ENCODE results near the gene SND1. TPM values are rescaled to one million over a fixed set of nuclear protein-coding genes. Genes with fewer than 3 reads are reported as not detected.

The SND1 gene
- total and polyA plus RNA-seq, 10 of the 15 experiments (the other 5 are each of a cell fraction or from before 2014, with no cell fraction given): 52.4 to 270 (median 146) TPM

- intact Hi-C loops (cut with micrococcal nuclease; ENCODE audit: unreplicated experiment) (no loop called here), in situ Hi-C loops (cut with MboI) (no loop called here)
- Histone ChIP-seq H3K27me3 (replicated peaks in 1 of 2; ENCODE audit: control insufficient read depth in 2 of 2, insufficient read depth in 2 of 2, low read length in 1 of 2) (no peaks in the 10 kb centered on the region), H3K4me2 (ENCODE audit: control insufficient read depth, insufficient read depth) (no peak overlapping the region), H4K20me1 (ENCODE audit: control insufficient read depth, insufficient read depth) (no peaks in the 10 kb centered on the region), H3K4me3 (no peak overlapping the region), H3K9me3 (replicated peaks; ENCODE audit: control insufficient read depth, insufficient read depth, low read length) (no peaks in the 10 kb centered on the region), H3K27ac (ENCODE audit: control insufficient read depth, insufficient read depth) (no peak overlapping the region), H2AFZ (ENCODE audit: control insufficient read depth, low read depth, low read length) (no peak overlapping the region), H3K9ac (ENCODE audit: control insufficient read depth, insufficient read depth, low read length) (no peak overlapping the region), H3K36me3 (ENCODE audit: control insufficient read depth in 2 of 2, insufficient read depth in 2 of 2, low read length in 1 of 2) (peaks cover 1 to 3% of the 10 kb centered on the region in 2 experiments; a peak in 3 of 4 replicates), H3K4me1 (ENCODE audit: control insufficient read depth, insufficient read depth, low read length) (0 out of 2 replicates have a peak, but pooled peaks cover 5% of the 10 kb centered on the region), H3K79me2 (ENCODE audit: control insufficient read depth, insufficient read depth, low read length) (peaks cover 21% of the 10 kb centered on the region)
- CTCF ChIA-PET: no interaction called here
- SMC1A ChIA-PET (ENCODE audit: uncharacterized antibody, unreplicated experiment): no interaction called here
- no TSS peak for BruUV-seq (replicated peaks)
- POLR2A ChIA-PET: no interaction called here
- ATAC-seq (no peak), DNase-seq (ENCODE audit: low read depth, low spot score) (no peak), FAIRE-seq (no peak)
- WGBS (ENCODE audit: insufficient coverage, insufficient replicate concordance, low lambda C conversion rate, missing lambda C conversion rate): 89% methylated on average over 1 of the region's 1 CpG
- TF ChIP-seq POLR2AphosphoS5 (IDR thresholded peaks at IDR 0.05; ENCODE audit: low read length): no peak
- TF ChIP-seq RAD21 (IDR thresholded peaks at IDR 0.05; ENCODE audit: insufficient read depth, low read depth, low read length): no peak
- TF ChIP-seq EZH2 (IDR thresholded peaks at IDR 0.05; ENCODE audit: borderline replicate concordance, control insufficient read depth, low read depth, low read length): no peak
- TF ChIP-seq, protein P1, sequence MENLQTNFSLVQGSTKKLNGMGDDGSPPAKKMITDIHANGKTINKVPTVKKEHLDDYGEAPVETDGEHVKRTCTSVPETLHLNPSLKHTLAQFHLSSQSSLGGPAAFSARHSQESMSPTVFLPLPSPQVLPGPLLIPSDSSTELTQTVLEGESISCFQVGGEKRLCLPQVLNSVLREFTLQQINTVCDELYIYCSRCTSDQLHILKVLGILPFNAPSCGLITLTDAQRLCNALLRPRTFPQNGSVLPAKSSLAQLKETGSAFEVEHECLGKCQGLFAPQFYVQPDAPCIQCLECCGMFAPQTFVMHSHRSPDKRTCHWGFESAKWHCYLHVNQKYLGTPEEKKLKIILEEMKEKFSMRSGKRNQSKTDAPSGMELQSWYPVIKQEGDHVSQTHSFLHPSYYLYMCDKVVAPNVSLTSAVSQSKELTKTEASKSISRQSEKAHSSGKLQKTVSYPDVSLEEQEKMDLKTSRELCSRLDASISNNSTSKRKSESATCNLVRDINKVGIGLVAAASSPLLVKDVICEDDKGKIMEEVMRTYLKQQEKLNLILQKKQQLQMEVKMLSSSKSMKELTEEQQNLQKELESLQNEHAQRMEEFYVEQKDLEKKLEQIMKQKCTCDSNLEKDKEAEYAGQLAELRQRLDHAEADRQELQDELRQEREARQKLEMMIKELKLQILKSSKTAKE (IDR thresholded peaks at IDR 0.05; ENCODE audit: low read depth, poor library complexity, severe bottlenecking): no peak
- RAD21 ChIA-PET (ENCODE audit: unreplicated experiment): no interaction called here
Observed at GRCh38 chr7:127786184-127786583, 134.2 kb downstream of the SND1 start.

GRCh38 chr7:127789031-127789430 lies 137.0 kb downstream of the SND1 start:
- Histone ChIP-seq H3K4me1 (ENCODE audit: control insufficient read depth, insufficient read depth, low read length) (peaks cover 5% of the 10 kb centered on the region; the same call in 1 of the 2 replicates), H3K36me3 (ENCODE audit: control insufficient read depth in 2 of 2, insufficient read depth in 2 of 2, low read length in 1 of 2) (peaks cover 1 to 3% of the 10 kb centered on the region in 2 experiments), H4K20me1 (ENCODE audit: control insufficient read depth, insufficient read depth) (peaks cover 3% of the 10 kb centered on the region; the same call in 1 of the 2 replicates), H2AFZ (ENCODE audit: control insufficient read depth, low read depth, low read length) (no peak overlapping the region), H3K4me2 (ENCODE audit: control insufficient read depth, insufficient read depth) (no peak overlapping the region), H3K9me3 (replicated peaks; ENCODE audit: control insufficient read depth, insufficient read depth, low read length) (no peaks in the 10 kb centered on the region), H3K9ac (ENCODE audit: control insufficient read depth, insufficient read depth, low read length) (no peak overlapping the region), H3K27ac (ENCODE audit: control insufficient read depth, insufficient read depth) (no peak overlapping the region), H3K4me3 (no peak overlapping the region), H3K27me3 (replicated peaks in 1 of 2; ENCODE audit: control insufficient read depth in 2 of 2, insufficient read depth in 2 of 2, low read length in 1 of 2) (no peaks in the 10 kb centered on the region), H3K79me2 (ENCODE audit: control insufficient read depth, insufficient read depth, low read length) (peaks cover 22% of the 10 kb centered on the region)
- BruUV-seq (replicated peaks): no TSS peak
- POLR2A ChIA-PET: no interaction called here
- no peak for ATAC-seq
- RAD21 ChIA-PET (ENCODE audit: unreplicated experiment): interaction anchor here (0.9 kb wide), 1 partner anchor 10 kb away, joined by 3 read pairs; no protein-coding TSS in a partner anchor
- 96% methylated on average over 3 of the region's 3 CpGs for WGBS (ENCODE audit: insufficient coverage, insufficient replicate concordance, low lambda C conversion rate, missing lambda C conversion rate)
- DNase-seq (ENCODE audit: low read depth, low spot score): no peak
- SMC1A ChIA-PET (ENCODE audit: uncharacterized antibody, unreplicated experiment): interaction anchor here (0.7 to 2.5 kb wide), 6 partner anchors 8 to 421 kb away, joined by 3 to 11 read pairs (median 3); no protein-coding TSS in a partner anchor
- CTCF ChIA-PET: interaction anchor here (1.1 to 1.5 kb wide), 3 partner anchors 8 to 11 kb away, joined by 3 to 4 read pairs (median 3); no protein-coding TSS in a partner anchor
- no peak for FAIRE-seq
- intact Hi-C loops (cut with micrococcal nuclease; ENCODE audit: unreplicated experiment) (no loop called here), in situ Hi-C loops (cut with MboI) (no loop called here)
- TF ChIP-seq SPI1 (IDR thresholded peaks at IDR 0.05; ENCODE audit: borderline replicate concordance, insufficient read depth, low read depth, low read length) (no peak), CEBPZ (IDR thresholded peaks at IDR 0.05; ENCODE audit: low read depth, low read length) (no peak), RUNX3 (IDR thresholded peaks at IDR 0.05; ENCODE audit: low read length) (no peak), MTA3 (IDR thresholded peaks at IDR 0.05; ENCODE audit: borderline replicate concordance, low read length) (no peak), YY1 (IDR thresholded peaks at IDR 0.05; ENCODE audit: low read depth, low read length) (no peak), ZBTB33 (IDR thresholded peaks at IDR 0.05) (no peak)

All from GM12878 (cell line).